Astrocyte (in vitro differentiated cells and primary cell): ENCODE results near the gene PRDM15.

Experiments
- CTCF ChIP-seq: IDR thresholded peaks from 2 replicates; pipeline ENCODE4 v1.5.1; 2011; ENCODE audit warnings: low read depth, mild to moderate bottlenecking, inconsistent platforms, low read length, moderate library complexity; ENCODE audit not compliant: insufficient read depth
- EZH2 ChIP-seq: IDR thresholded peaks from 2 replicates; pipeline ENCODE4 v1.6.1; 2012; ENCODE audit warnings: mild to moderate bottlenecking, low read length, inconsistent platforms; ENCODE audit not compliant: insufficient read depth

GRCh38 chr21:41830145-41830707 lies 48.9 kb downstream of the PRDM15 start:
- TF ChIP-seq CTCF, result no peak
- no peak for TF ChIP-seq EZH2
